Fibroblast of skin of right biceps (primary cell): ENCODE data around the gene KIAA2012.
A peak's percentile ranks its signal among the peaks of the same experiment; 100 is the strongest.

ENCODE experiments used
- DNase-seq: peaks from one replicate; pipeline ENCODE4 v3.0.0-alpha.2; 2013

KIAA2012 gene

GRCh38 chr2:202072737-202073401 lies at the start of gene KIAA2012:
KIAA2012 (plus strand) TSS chr2:202073255; CDS start chr2:202073628, 373 bp downstream.
- DNase-seq = no peak

GRCh38 chr2:202023904-202024266 lies 49.2 kb upstream of the KIAA2012 start:
- no peak for DNase-seq

- no peak for DNase-seq
Measured at GRCh38 chr2:202024871-202025270, 48.2 kb upstream of the KIAA2012 start.

- no peak for DNase-seq
Measured at GRCh38 chr2:202025816-202026215, 47.2 kb upstream of the KIAA2012 start.

GRCh38 chr2:202026507-202026906 lies 46.5 kb upstream of the KIAA2012 start:
- no peak for DNase-seq

- peak; percentile 72 for DNase-seq
Measured at GRCh38 chr2:202030691-202031090, 42.4 kb upstream of the KIAA2012 start.

- peak; percentile 59 for DNase-seq
Measured at GRCh38 chr2:202031246-202031951, 41.7 kb upstream of the KIAA2012 start.

- DNase-seq = peak; percentile 65
Measured at GRCh38 chr2:202032846-202033316, 40.2 kb upstream of the KIAA2012 start.

GRCh38 chr2:202033317-202034248 lies 39.5 kb upstream of the KIAA2012 start, which contains the start of gene FZD7:
FZD7 (plus strand) TSS chr2:202033855; CDS start chr2:202034648, 793 bp downstream.
- peak; percentile 97 for DNase-seq

- DNase-seq = no peak
Measured at GRCh38 chr2:202034249-202035088, 38.6 kb upstream of the KIAA2012 start.

- DNase-seq = peak; percentile 85
Measured at GRCh38 chr2:202035089-202035940, 37.7 kb upstream of the KIAA2012 start.

GRCh38 chr2:202035941-202036372 lies 37.1 kb upstream of the KIAA2012 start:
- DNase-seq = no peak

GRCh38 chr2:202036601-202037037 lies 36.4 kb upstream of the KIAA2012 start:
- no peak for DNase-seq

- peak; percentile 65 for DNase-seq
Measured at GRCh38 chr2:202037086-202037485, 36.0 kb upstream of the KIAA2012 start.

GRCh38 chr2:202038471-202039277 lies 34.4 kb upstream of the KIAA2012 start:
- DNase-seq = peak; percentile 66

GRCh38 chr2:202039278-202040078 lies 33.6 kb upstream of the KIAA2012 start:
- no peak for DNase-seq

GRCh38 chr2:202040079-202040844 lies 32.8 kb upstream of the KIAA2012 start:
- DNase-seq = no peak

- no peak for DNase-seq
Measured at GRCh38 chr2:202042444-202042843, 30.6 kb upstream of the KIAA2012 start.
